NB4 (cell line): Measurements from ENCODE around the gene DDAH1.

ENCODE experiments used
- DNase-seq: peaks from one replicate; pipeline ENCODE4 v3.0.0; 2010; ENCODE audit warnings: low read depth
- H3K4me3 ChIP-seq: one replicate; pipeline ENCODE4 v1.5.1; 2011; ENCODE audit warnings: mild to moderate bottlenecking, low read depth, low read length, moderate library complexity
- MAX ChIP-seq: IDR thresholded peaks from 2 replicates; pipeline ENCODE4 v1.6.1; 2011; ENCODE audit warnings: low read depth, low read length
- MYC ChIP-seq: IDR thresholded peaks from 2 replicates; pipeline ENCODE4 v1.6.1; 2011; ENCODE audit warnings: low read depth, low read length
- POLR2A ChIP-seq: IDR thresholded peaks from 2 replicates; pipeline ENCODE4 v1.6.1; 2011; ENCODE audit warnings: mild to moderate bottlenecking; ENCODE audit not compliant: insufficient read length; ENCODE audit errors: extremely low read depth
- TF ChIP-seq, protein P1 (sequence below): IDR thresholded peaks from one replicate; pipeline ENCODE4 v1.5.1; 2012; ENCODE audit warnings: low read depth, low read length

DDAH1 gene

GRCh38 chr1:85296980-85297379, 168.0 kb downstream of the DDAH1 start:
- no peak for TF ChIP-seq POLR2A
- TF ChIP-seq, protein P1, sequence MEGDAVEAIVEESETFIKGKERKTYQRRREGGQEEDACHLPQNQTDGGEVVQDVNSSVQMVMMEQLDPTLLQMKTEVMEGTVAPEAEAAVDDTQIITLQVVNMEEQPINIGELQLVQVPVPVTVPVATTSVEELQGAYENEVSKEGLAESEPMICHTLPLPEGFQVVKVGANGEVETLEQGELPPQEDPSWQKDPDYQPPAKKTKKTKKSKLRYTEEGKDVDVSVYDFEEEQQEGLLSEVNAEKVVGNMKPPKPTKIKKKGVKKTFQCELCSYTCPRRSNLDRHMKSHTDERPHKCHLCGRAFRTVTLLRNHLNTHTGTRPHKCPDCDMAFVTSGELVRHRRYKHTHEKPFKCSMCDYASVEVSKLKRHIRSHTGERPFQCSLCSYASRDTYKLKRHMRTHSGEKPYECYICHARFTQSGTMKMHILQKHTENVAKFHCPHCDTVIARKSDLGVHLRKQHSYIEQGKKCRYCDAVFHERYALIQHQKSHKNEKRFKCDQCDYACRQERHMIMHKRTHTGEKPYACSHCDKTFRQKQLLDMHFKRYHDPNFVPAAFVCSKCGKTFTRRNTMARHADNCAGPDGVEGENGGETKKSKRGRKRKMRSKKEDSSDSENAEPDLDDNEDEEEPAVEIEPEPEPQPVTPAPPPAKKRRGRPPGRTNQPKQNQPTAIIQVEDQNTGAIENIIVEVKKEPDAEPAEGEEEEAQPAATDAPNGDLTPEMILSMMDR, result no peak
- no peak for TF ChIP-seq MAX
- TF ChIP-seq MYC, result no peak
- no peak for DNase-seq
- no peak overlapping the region for H3K4me3 ChIP-seq

GRCh38 chr1:85295654-85296053, 169.3 kb downstream of the DDAH1 start:
- H3K4me3 ChIP-seq, result no peak overlapping the region
- TF ChIP-seq, protein P1, result no peak
- TF ChIP-seq POLR2A (no peak), MAX (no peak), MYC (no peak)
- DNase-seq, result no peak

- no peak overlapping the region for H3K4me3 ChIP-seq
- no peak for DNase-seq
- no peak for TF ChIP-seq POLR2A
- TF ChIP-seq, protein P1, result no peak
- no peak for TF ChIP-seq MAX
- TF ChIP-seq MYC, result no peak
Observed at GRCh38 chr1:85295006-85295431, 169.9 kb downstream of the DDAH1 start.

DNA sequence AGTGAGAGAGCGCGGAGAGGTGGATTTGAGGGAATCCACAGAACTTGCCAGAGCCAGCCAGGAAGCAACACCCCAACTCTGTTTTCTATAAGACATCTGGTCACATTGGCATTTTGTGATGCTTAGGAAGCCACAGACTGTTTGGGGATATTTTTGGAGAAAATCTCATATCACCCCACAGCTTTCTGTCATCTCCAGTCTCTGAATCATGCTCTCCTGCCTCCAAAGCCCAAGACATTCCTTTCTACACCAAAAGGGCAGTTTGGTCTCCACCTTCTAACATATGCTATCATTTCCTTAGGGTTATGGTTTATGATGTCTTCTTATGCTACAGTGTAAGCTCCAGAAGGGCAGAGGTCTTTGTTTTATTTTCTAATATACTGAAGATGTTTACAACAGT, 174.1 kb downstream of the DDAH1 start:
- TF ChIP-seq MAX (no peak), POLR2A (no peak), MYC (no peak)
- TF ChIP-seq, protein P1, result no peak
- DNase-seq, result no peak

GRCh38 chr1:85289848-85290335, 175.1 kb downstream of the DDAH1 start:
- DNase-seq, result no peak
- TF ChIP-seq MAX (no peak), POLR2A (no peak), MYC (no peak)
- TF ChIP-seq, protein P1, result no peak
- no peak overlapping the region for H3K4me3 ChIP-seq

More for the DNA sequence above, 174.1 kb downstream of the DDAH1 start:
- H3K4me3 ChIP-seq, result no peak overlapping the region
